A549 treated with RU486 at 1 μM for 4 hours (cell line): ENCODE measurements around the gene ATOSB. TPM values are rescaled to one million over a fixed set of nuclear protein-coding genes. Genes with fewer than 3 reads are reported as not detected.

Experiments used
- total RNA-seq: library from RNA; stranded (reverse); fragments of 200-300 nt; extraction: Qiagen RNA extraction; gene quantifications from 5 replicates; pipeline ENCODE4 v1.2.3, GENCODE V29; 2022; ENCODE audit warnings: low read depth

Gene ATOSB
- 6.5 to 10.2 TPM (median 8.7 TPM) in 5 replicates for total RNA-seq

GRCh38 chr9:35115680-35116538, at the start of gene ATOSB:
ATOSB (minus strand) TSS chr9:35115862; CDS start chr9:35108274, 7,588 bp downstream.

GRCh38 chr9:35161713-35162604, 46.3 kb upstream of the ATOSB start, which contains the start of gene UNC13B:
UNC13B (plus strand) TSS chr9:35162009; CDS start chr9:35162284, 275 bp downstream.

GRCh38 chr9:35102769-35103659, 12.6 kb downstream of the ATOSB start, which contains the start of gene STOML2:
STOML2 (minus strand) TSS chr9:35103131; CDS start chr9:35103094, 37 bp downstream.

GRCh38 chr9:35096035-35096849, 19.4 kb downstream of the ATOSB start, which contains the start of gene PIGO:
PIGO (minus strand) TSS chr9:35096591; CDS start chr9:35095565, 1,026 bp downstream.

GRCh38 chr9:35079426-35080341, 36.0 kb downstream of the ATOSB start, which contains the start of gene FANCG:
FANCG (minus strand) TSS chr9:35079942; CDS start chr9:35079524, 418 bp downstream.

GRCh38 chr9:35072461-35073278, 43.0 kb downstream of the ATOSB start, which contains the start of gene VCP:
VCP (minus strand) TSS chr9:35072625; CDS start chr9:35072353, 272 bp downstream.

Other genes with a start within 250 kb of the ATOSB start
- gene PHF24, start 157.6 kb downstream of the ATOSB start, total RNA-seq, result 0.12 to 0.31 TPM (median 0.20 TPM) in 4 of 5 replicates, not detected in the other
- 3.6 to 5.4 TPM (median 4.9 TPM) in 5 replicates for gene DNAJB5, start 126.1 kb downstream of the ATOSB start, total RNA-seq
- gene VCP, start 43.2 kb downstream of the ATOSB start, total RNA-seq, result 277 to 304 TPM (median 295 TPM) in 5 replicates
- 34.3 to 57.5 TPM (median 54.2 TPM) in 5 replicates for gene FANCG, start 35.9 kb downstream of the ATOSB start, total RNA-seq
- gene PIGO, start 19.3 kb downstream of the ATOSB start, total RNA-seq, result 34.3 to 51.9 TPM (median 49.7 TPM) in 5 replicates
- gene STOML2, start 12.7 kb downstream of the ATOSB start, total RNA-seq, result 214 to 282 TPM (median 254 TPM) in 5 replicates
- 8.2 to 9.2 TPM (median 8.7 TPM) in 5 replicates for gene UNC13B, start 46.1 kb upstream of the ATOSB start, total RNA-seq